HG03571 (cell line): ENCODE data around the gene SHH.

Experiments used
- ATAC-seq: cut with Tn5 transposase; IDR thresholded peaks from one replicate; pipeline ENCODE4 v1.9.1; 2021; ENCODE audit not compliant: unreplicated experiment

SHH gene

DNA sequence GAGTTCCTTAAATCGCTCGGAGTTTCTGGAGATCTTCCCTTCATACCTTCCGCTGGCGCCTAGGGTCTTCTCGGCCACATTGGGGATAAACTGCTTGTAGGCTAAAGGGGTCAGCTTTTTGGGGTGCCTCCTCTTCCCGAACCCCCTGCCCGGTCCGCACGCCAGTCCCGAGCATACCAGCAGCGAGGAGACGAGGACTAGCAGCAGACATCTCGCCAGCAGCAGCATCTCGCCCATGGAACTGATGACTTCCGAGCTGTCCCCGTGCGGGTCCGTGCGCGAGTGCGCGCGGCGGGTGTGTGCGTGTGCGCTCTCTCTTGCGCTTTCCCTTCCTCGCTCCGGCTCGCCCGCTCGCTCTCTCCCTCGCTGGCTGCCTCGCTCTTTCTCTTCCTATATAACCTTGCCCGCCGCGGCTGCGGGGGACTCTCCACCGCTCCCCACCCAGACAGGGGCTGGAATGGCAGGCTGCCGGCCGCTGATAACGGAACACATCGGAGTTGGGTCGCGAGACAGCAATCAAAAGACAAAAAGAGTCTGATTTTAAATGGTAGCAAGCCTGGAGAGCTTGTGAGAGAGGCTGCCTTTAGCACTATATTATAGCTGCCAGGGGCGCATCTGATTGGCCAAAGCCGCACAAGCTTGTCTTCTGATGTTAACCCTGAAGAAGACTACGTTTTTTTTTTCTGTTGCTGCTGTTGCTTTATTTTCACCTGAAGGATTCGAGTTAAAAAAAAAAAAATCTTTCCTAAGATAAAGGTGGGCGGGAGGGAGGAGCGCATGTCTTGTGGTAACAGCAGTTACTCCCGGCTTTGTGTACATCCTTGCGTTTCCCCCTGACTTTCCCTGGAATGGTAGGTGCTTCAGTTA is at the start of gene SHH:
Gene SHH (minus strand): TSS at position 569 of the 867 bp plus-strand sequence. CDS start 341 bp downstream, at position 228.
- no peak for ATAC-seq

DNA sequence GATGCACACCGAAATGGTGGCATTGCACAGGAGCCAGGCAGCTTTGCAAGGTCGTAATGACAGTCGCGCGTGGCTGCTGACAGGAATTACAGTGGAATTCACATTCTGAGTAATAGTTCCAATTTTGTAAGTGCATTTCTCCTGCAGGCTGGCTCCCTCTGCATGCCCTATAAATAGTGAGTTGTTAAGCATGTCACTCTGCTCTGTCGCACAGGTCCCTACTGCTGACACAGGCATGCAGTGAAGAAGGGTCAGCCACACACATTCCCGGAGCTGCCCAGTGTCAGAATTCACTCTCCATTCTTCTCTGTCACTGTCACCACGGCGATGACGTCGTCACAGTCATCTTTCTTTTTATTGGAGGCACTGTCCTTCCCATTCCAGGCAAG is 49.2 kb upstream of the SHH start:
- no peak for ATAC-seq

DNA sequence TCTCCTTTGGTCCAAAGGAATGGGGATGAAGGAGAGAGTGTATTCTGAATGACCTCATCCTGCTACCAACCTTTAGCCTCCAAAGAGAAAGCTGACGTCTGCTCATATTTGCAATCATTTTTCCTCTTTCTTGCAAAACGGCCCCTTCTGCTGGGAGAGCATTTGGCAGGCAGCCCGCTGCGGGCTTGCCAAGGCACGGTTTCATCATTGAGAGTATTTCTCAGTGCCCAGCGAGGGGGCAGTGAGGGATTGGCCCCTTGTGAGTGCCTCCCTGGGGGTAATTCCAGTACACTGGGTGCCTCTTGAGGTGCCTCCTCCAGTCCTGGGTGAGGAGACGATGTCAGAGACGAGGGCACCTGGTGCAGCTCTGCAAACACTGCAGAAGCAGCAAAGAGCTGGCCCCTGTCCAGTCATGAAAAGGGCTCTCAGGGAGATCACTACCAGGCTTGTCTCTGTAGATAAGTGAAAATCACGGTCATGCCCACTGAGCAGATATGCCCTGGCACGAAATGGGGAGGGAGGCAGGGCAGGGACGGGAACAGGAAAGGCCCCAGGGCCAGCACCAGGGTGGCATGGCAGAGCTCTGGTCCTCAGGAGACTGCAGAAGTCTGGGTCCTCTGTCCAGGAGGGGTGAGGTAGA is 48.7 kb upstream of the SHH start:
- no peak for ATAC-seq

DNA sequence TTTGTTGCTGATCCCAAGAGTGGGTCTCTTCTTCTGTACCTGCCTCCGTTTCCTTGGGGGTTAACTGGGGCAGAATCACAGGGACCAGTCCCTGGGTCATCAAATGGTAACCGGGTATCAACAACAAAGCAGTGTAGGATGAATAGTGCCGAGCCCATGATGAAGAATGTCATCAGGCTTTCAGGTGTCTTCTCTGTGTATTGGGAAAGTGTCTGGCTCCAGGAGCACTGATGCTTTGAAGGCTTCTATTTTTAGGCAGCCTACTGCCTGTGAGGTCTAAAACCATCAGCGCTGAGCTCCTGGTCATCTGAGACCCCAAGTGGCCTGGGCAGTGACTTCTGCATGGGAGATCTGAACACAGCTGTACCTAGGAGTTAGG is 48.2 kb upstream of the SHH start:
- no peak for ATAC-seq

DNA sequence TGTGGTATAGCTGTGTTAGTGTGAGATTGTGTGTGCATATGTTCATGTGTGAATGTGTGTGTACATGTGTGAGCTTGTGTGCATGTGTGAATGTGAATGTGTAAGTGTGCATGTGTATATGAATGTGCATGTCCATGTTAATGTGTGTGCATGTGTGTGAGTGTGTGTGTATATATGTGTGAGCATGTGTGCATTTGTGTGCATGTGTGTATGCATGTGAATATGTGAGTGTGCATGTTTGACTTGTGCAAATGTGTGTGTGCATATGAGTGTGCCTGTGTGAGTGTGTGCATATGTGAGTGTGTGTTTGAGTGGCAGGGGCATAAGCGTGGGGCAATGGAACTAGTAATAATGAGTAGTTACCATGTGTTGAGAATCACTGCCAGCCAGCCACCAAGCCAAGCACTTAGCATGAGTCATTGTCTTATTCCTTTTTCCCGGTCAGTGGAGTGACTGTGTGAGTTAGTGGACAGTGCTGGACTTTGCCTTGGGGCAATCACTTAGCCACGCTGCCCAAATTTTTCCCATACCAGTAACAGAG is 46.3 kb upstream of the SHH start:
- no peak for ATAC-seq

DNA sequence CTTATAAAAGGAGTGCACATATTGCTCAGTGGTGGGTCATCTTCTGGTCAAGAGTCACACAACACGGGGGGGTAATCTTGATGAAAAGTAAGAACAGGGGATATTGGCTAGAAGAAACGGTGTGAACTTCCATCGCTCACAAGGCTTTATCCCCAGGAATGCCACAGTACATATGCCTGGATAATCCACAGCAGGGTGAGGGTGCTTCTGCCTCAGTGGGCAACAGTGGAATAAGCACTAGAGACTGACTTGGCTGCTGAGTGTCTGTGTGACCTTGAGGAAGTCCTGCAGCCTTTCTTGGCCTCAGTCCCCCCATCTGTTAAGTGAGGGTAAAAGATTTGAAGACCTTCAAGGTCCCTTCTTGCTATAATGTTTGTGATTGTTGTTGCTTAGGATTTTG is 44.9 kb upstream of the SHH start:
- no peak for ATAC-seq

DNA sequence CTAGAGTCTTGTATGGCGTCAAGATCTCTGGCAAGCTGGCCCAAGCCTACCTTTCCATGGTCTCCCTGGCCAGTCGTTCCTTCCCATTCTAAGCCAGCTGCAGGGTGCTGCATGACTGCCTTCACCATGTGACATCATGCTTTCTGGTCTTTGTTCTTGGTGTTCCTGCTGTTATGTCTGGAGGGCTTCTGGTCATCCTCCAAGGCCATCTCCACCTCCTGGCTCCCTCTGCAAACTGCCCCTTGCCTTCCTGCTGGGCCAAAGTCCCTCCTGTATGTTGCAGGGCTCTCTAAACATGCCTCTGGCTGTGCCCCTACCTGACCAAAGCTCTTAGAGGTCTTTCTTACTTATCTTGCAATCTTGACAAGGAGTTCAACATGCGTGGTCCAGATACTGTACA is 44.4 kb upstream of the SHH start:
- ATAC-seq = no peak

DNA sequence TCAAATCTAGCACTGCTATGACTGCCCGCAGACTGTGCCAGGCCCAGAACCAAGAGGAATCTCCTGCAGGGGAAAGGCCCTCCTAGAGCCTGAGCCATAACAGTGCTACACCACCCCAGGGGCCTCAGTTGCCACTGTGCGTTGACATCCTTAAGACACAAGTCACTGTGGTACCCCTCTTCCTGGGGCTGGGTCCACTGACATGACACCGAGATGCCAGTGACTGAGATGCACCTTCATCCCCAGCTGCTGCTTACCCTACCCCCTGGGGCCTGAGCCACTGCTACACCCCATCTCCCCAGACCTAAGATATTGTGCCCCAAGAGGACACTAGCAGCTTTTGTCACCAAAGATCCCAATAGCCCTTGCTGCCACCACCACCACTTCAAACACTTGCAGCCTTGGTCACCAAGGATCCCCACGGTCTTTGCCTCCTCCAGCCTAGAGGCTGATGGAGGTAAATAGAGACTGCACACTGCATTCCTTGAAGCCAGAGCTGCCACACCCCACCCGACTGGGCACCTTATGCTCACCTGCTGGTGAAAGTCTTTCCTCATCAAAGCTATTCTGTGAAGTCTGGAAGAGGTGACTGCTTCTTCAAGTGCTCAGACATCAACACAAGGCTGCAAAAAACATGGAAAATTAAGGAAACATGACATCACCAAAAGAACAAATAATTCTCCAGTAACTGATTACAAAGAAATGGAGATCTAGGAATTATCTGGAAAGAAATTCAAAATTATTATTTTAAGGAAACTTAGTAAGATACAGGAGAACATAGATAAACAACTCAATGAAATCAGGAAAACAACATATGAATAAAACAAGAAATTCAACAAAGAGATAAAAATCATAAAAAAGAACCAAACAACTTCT is 40.4 kb upstream of the SHH start:
- ATAC-seq = no peak

DNA sequence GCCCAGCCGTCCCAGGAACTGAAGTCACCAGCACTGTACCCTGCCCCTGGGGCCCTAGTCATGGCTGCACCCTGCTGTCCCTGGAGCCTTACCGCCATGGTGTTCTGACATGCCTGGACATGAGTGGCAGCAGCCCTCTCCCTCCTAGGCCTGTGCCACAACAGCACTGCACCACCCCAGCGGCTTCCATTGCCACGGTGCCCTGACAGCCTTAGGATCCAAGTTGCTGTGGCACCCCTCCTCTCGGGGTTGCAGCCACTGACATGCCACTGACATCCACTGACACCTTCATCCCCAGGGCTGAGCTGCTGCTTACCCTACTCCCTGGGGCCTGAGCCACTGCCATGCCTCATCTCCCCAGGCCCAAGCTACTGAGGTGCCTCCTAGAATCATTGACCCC is 39.6 kb upstream of the SHH start:
- no peak for ATAC-seq

DNA sequence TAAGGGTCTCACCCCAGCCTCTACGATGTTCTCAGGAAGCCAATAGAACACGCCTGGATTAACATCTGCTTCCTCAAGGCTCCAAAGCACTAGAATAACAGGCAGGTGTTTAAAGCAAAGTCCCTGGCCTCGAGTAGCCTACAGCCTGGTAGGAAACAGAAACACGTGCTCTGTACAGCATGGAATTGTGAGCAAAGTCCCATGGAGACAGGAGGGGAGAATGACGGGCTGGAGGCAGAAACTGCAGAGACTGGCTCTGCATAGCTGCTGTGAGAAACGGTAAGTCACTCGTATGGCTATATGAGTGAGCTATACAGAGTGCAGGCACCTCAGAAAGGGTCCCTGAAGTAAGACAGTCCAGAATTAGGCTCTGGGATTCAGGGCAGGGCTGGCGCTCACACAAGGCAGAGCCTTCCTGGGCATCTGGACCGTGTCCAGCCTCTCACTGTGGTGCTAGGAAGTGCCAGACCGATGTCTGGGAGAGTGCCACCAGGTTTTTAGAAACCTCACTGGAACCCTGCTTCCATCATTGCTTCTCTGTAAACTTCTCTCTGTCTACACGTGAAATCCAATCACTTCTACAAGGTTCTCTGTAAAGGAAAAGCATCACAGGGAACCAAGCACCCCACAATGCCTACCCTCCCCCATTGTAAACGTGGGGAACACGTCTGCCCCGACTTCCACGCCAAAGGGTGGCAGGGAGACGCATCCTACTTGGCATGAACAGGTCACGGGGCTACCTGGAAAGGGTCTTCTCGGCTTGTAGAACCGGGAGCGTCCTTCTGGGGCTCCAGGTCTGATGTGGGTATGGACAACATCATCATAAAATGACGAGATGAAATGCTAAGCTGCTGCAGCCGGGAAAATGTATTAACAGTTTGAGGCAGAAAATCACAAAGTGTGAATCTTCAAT is 38.8 kb upstream of the SHH start:
- ATAC-seq = no peak

DNA sequence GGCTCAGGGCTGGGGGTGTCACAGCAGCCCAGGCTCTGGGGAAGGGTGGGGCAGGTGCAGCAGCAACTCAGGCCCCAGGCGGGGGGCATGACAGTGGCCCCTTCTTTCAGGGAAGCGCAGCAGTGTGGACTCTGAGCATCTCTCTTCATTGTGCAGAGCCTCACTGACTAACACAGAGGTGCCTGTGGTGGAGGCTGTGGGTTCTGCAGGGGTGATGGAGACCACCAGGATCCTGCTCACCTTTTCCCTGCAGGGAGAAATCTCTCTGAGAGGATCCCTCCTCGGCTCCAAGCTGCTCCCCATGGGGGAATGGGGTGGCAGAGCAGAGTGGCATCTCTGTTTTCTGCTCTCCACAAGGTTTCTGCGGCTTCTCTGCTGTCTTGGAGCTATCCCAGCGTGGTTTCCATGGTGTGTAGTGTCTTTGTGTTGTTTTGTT is 37.8 kb upstream of the SHH start:
- no peak for ATAC-seq

DNA sequence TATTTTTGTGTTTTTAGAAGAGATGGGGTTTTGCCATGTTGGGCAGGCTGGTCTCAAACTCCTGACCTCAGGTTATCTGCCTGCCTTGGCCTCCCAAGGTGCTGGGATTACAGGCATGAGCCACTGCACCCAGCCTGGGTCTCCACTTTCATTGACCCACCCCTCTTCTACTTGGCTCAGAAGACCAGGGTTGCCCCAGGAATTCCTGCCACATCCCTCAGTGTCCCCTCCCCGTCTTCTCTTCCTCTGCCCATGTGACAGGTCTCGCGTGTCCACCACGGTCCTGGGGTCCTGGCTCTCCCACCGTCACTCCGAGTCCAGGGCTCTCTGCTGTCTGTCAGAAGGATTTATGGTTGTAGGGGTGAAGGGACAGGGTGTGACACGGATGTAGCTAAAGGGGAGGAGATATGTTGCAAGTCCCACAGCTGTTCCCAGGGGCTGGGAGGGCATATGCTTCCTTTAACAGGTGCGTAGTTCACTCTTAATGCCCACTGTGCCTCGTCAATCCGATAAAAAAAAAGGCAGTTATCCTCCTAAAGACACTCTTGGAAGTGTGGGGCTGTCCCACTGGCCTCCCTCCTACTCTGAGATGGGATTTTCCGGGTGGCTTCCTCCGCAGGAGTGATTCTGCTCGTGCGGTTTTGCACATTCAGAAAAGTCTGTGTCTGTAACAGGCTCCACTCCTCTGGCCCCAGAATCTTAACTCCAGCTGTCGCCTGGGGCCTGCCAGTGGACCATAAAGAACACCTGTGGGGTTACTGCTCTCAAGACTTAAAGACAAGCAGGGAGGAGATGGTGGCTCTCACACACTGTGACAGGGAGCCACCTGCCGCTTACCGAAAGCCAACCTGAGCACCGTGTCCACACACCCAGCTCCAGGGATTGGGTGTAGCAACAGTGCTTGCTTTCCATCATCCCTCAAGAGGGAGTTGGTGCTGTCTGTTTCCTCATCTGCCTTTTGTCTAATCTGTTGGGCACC is 36.7 kb upstream of the SHH start:
- ATAC-seq = no peak

DNA sequence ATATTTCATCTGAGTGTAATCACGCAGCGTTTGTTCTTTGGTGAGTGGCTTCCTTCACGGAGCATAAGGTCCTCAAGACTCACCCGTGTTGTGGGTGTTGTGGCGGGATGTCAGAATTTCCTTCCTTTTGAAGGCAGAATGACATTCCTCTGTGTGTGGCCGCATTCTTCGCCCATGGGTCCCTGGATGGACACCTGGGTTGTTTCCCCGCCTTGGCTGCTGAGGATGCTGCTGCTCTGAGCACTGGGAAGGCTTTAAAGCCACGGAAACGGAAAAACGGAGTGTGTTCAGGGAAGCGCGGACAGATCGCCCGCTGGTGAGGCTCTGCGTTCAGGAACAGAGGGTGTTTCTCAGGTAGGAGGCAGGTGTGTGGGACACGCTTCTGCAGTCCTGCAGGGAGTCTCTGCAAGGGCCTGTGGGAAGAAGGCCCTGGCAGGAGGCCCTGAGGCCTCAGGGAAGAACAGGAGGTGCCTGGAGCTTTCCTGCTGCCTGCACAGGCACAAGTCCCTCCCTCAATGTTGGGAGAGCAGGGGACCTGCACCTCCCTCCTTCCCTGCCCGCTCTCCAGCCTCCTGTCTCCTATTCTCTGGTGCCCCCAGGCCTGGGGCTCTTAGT is 35.7 kb upstream of the SHH start:
- ATAC-seq = no peak

DNA sequence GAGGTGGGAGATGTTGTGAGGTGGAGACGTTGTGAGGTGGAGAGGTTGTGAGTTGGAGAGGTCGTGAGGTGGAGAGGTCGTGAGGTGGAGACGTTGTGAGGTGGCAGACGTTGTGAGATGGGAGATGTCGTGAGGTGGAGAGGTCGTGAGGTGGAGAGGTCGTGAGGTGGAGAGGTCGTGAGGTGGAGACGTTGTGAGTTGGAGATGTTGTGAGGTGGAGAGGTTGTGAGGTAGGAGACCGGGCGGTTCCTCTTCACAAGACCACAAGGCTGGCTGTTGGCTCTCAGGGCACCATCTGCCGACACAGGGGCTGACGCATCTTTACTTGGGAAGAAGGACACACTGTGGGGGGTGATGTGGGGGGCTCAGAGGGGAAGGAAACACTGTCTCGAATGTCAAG is 34.7 kb upstream of the SHH start:
- no peak for ATAC-seq

DNA sequence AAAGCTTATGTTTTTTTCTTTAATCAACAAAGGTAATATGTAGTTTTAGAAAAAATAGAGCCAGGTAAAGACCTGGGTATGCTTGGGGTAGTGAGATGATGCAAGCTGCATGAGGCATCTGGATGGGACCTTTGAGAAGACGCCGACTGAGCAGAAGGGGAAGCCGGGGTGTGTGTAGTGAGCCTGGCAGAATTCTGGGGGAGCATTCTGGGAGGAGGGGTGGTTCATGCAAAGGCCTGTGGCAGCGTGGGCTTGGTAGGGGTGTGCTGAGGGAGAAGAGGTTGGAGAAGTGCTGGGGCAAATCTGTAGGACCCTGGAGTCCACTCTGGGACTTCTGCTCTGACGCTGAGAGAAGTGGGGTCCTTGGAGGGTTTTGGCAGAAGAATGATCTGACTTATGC is 33.9 kb upstream of the SHH start:
- ATAC-seq = no peak

DNA sequence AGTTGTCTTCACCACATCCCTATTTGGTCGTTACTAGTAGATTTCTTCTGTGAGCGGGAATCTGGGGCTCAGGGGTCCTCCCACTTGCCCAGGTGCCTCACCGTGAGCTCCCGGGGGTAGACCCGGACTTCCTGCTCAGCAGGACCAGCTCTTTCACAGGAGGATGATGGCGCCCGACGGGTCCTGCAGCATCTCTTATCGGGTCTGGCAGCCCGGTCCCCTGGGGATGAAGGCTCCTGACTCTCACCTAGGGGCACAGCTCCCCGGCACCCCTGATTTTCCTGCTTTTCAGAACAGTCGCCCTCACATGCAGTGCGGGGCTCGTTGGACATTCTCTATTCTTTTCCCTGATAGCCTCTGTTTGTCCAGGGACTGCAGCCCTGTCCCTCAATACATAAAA is 33.0 kb upstream of the SHH start:
- ATAC-seq = no peak

DNA sequence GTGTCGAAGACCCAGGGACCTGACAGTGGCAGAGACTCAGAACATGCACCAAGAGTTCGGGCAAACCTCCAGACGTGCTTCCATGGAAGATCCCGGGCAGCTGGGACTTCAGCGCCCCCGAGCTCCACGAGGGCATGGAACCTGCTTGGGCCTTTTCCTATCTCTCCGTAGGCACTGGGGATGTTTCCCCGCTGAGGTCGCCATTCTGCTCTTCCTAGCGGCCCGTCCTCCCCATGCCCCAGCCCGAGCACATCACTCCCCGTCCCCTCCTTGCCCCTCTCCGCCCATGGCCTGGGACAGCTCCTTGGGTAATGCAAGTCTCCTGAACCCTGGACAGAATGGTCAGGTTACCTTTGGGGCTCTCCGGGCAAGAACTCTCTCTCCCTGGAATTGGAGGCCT is 32.3 kb upstream of the SHH start:
- ATAC-seq = no peak

DNA sequence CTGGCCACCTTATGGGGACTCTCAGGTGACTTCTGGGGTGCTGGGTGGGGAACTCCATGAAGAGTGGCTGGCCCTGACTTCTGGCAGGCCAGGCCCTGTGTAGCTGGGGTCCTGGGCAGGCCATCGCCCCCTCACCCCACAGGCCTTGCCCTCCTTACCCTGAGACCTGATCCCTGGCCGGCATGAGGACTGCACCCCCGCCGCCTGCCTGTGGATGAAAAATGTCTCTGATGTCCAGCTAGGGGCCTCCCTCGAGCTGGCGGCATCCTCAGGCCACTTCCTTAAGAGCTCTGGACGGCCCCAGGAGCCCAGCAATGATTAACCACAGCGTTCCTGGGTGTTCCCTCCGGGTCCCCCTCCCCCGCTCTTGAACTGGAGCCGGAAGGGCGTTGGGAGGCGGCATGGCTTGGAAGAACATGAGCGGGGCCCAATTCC is 31.8 kb upstream of the SHH start:
- no peak for ATAC-seq
